K562 (cell line): Measurements from ENCODE around the gene SON. TPM values are rescaled to one million over a fixed set of nuclear protein-coding genes. Genes with fewer than 3 reads are reported as not detected.

Experiments
- BMI1 ChIP-seq: fragments of 150-350 bp; IDR thresholded peaks from 2 replicates; pipeline ENCODE4 v1.6.1; 2014; ENCODE audit warnings: low read length
- FUS ChIP-seq: fragments of 200-400 bp; formaldehyde crosslinking; optimal IDR thresholded peaks from 2 replicates; pipeline ENCODE3; 2017; ENCODE audit warnings: low read depth, low read length
- ID3 ChIP-seq, 2 experiments: fragments of 250-450 bp in 1 of 2; fragments of 450-650 bp in 1 of 2; sonication (Bioruptor Pico) in 1 of 2; IDR thresholded peaks; 2 replicates each; pipeline versions ENCODE4 v1.6.1 to v1.8.0; 2016 to 2021; ENCODE audit warnings: mild to moderate bottlenecking in 2 of 2, moderate library complexity in 2 of 2, missing compliant biosample characterization in 1 of 2, missing genetic modification characterization in 1 of 2
- MIER1 ChIP-seq: fragments of 450-650 bp; IDR thresholded peaks from 2 replicates; pipeline ENCODE4 v1.6.1; 2016; ENCODE audit warnings: antibody characterized with exemption, mild to moderate bottlenecking, low read depth
- NCOA1 ChIP-seq: fragments of 450-650 bp; IDR thresholded peaks from 2 replicates; pipeline ENCODE4 v1.6.1; 2016; ENCODE audit warnings: low read depth
- TEAD4 ChIP-seq, 2 experiments: sonication (generic) in 1 of 2; formaldehyde crosslinking in 1 of 2; IDR thresholded peaks; 2 replicates each; pipeline versions ENCODE4 v1.6.1 to v1.8.0; 2012 to 2022; ENCODE audit warnings: borderline replicate concordance in 1 of 2, inconsistent platforms in 1 of 2, low read length in 1 of 2, mild to moderate bottlenecking in 1 of 2, missing genetic modification reagents in 1 of 2
- ZBTB11 ChIP-seq, 3 experiments: fragments of 200-800 bp in 1 of 3; fragments of 250-450 bp in 1 of 3; fragments of 450-650 bp in 1 of 3; sonication (Bioruptor Pico) in 1 of 3; sonication (Bioruptor generic) in 1 of 3; formaldehyde crosslinking in 1 of 3; IDR thresholded peaks; 2 replicates each; pipeline versions ENCODE4 v1.6.1 to v1.8.0; 2016 to 2022; ENCODE audit warnings: mild to moderate bottlenecking in 2 of 3, missing genetic modification characterization in 2 of 3, missing compliant biosample characterization in 1 of 3, moderate library complexity in 1 of 3
- ZBTB2 ChIP-seq: fragments of 450-650 bp; IDR thresholded peaks from 2 replicates; pipeline ENCODE4 v1.6.1; 2016; ENCODE audit warnings: antibody characterized with exemption
- ZNF134 ChIP-seq: fragments of 250-450 bp; sonication (Bioruptor Pico); conservative IDR thresholded peaks from 2 replicates; pipeline ENCODE4 v1.4.0; 2020
- ZNF23 ChIP-seq: fragments of 250-450 bp; sonication (Bioruptor Pico); IDR thresholded peaks from 2 replicates; pipeline ENCODE4 v1.4.0; 2020; ENCODE audit warnings: mild to moderate bottlenecking
- ZNF232 ChIP-seq: sonication (generic); formaldehyde crosslinking; IDR thresholded peaks from 2 replicates; pipeline ENCODE4 v1.8.0; 2022; ENCODE audit warnings: mild to moderate bottlenecking, missing genetic modification reagents
- ZNF282 ChIP-seq: sonication (generic); formaldehyde crosslinking; IDR thresholded peaks from 2 replicates; pipeline ENCODE4 v1.8.1; 2023; ENCODE audit warnings: missing genetic modification reagents
- ZNF507 ChIP-seq: conservative IDR thresholded peaks from 2 replicates; pipeline ENCODE4 v1.6.1; 2017; ENCODE audit warnings: missing genetic modification characterization, missing compliant biosample characterization
- ZSCAN32 ChIP-seq: fragments of 450-650 bp; formaldehyde crosslinking; IDR thresholded peaks from 2 replicates; pipeline ENCODE4 v1.4.0; 2020; ENCODE audit warnings: mild to moderate bottlenecking, moderate library complexity
- polyA plus RNA-seq, 8 experiments: library from polyadenylated mRNA; depleted of rRNA in 4 of 8; stranded (reverse) in 5 of 8; unstranded in 3 of 8; fragments of >200 nt; fragmentation: Nextera tagmentation in 2 of 8; fragmentation: Illumina TruSeq in 1 of 8; extraction: Ambion mirVana in 2 of 8; extraction: Trizol in 1 of 8; gene quantifications; 2 replicates each; pipeline versions ENCODE4 v1.2.1 to v1.2.3, GENCODE V29; 2011 to 2014; ENCODE audit warnings: inconsistent platforms in 1 of 8, missing spikeins in 1 of 8
- total RNA-seq, 7 experiments: library from RNA; depleted of rRNA in 6 of 7; stranded (reverse); fragments of >200 nt in 6 of 7; fragmentation: Illumina TruSeq in 2 of 7; extraction: Trizol in 2 of 7; gene quantifications; 2 replicates each; pipeline versions ENCODE4 v1.2.1 to v1.2.3, GENCODE V29; 2011 to 2021; ENCODE audit warnings: low replicate concordance in 1 of 7

SON gene
- total and polyA plus RNA-seq, 9 of the 15 experiments (the other 6 are each of a cell fraction or from before 2014, with no cell fraction given), result 105 to 742 (median 187) TPM

DNA sequence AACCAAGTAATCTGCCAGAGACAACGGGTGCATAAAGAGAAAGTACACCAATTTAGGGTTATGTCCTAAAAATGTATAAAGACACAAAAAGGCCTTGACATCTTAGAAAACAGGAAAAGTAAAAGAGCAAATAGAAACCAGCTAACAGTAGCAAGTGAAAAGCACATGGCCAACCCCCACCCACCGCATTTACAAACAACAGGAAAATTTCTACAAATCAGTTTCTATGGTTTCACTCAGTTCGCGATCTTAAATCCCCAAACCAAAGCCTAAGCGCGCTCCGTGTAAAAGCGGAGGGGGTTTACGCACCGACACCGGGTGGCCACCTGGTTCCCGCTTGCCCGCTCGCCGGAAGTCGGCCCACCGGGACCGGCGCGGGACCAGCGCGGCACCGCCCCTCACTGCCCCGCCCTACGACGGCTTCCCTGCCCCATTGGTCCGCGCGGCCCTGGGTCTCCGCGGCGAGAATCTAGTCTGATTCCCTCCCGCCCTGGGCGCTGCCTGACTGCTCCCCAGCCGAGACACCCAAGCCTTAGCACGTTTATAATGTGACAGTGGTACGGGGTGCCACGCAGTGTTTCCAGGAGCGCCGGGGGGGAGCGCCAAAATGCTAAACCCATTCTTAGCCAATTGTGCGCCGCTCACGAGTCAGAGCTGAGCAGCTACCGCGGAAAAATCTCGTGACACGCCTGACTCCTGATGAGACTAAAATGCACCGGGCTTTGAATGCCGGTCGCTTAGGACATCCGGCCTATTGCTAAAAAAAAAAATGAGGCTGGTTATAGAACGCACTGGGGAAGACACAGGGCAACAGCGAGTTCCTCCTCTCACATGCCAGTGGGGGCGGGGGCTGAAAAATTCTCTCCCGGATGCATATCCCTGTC, 840 bp upstream of the SON start, which contains the start of gene GART (continued):
- 0 out of 2 replicates have a peak, but pooled peaks have one; percentile 54 for TF ChIP-seq ID3 (CRISPR knock-in tag; IDR thresholded peaks at IDR 0.05)
- no peak for TF ChIP-seq ID3 (tag; IDR thresholded peaks at IDR 0.05)
- TF ChIP-seq BMI1, result no peak
- 0 out of 2 replicates have a peak, but pooled peaks have one; percentile 1 for TF ChIP-seq TEAD4 (IDR thresholded peaks at IDR 0.05; ENCODE audit: low read length)
- no peak for TF ChIP-seq TEAD4 (CRISPR knock-in tag; IDR thresholded peaks at IDR 0.05; ENCODE audit: borderline replicate concordance)
- TF ChIP-seq ZSCAN32 (CRISPR knock-in tag), result no peak
- peak; percentile 87 for TF ChIP-seq ZBTB2
- TF ChIP-seq MIER1, result 0 out of 2 replicates have a peak, but pooled peaks have one; percentile 38
- peak in 2 of 3 experiments; percentile 61 to 88; a peak in 3 of 6 replicates for TF ChIP-seq ZBTB11 (CRISPR knock-in tag; IDR thresholded peaks at IDR 0.05)
- no peak for TF ChIP-seq ZNF507 (tag)
- no peak for TF ChIP-seq FUS
- TF ChIP-seq NCOA1, result 0 out of 2 replicates have a peak, but pooled peaks have one; percentile 14
- no peak for TF ChIP-seq ZNF232 (CRISPR knock-in tag)
- TF ChIP-seq ZNF134 (CRISPR knock-in tag), result no peak; the same call in 1 of the 2 replicates
- TF ChIP-seq ZNF23, result no peak
- no peak for TF ChIP-seq ZNF282 (CRISPR knock-in tag)
